Measurements from ENCODE around the gene ANTXR2. TPM values are rescaled to one million over a fixed set of nuclear protein-coding genes. Genes with fewer than 3 reads are reported as not detected.

Gene ANTXR2
- total and polyA plus RNA-seq, 11 donors: 7.0 to 76.7 (median 46.6) TPM

DNA sequence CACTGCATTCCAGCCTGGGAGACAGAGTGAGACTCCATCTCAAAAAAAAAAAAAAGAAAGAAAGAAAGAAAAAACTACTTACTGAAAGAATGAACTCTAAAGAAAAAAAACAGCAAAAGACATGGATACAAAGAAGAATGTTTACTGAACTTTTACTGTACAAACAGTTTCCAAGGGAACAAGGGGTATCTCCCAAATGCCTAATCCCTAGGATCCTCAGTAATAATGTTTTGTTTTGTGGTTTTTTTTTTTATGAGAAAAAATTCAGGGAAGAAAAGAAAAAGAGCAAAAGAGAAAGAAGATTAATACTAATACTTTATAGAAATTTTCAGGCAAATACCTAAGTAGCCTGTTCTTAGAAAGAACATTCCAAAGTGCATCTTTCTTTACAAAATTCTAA is 63.2 kb downstream of the ANTXR2 start:
- DNase-seq: no peak

GRCh38 chr4:80008971-80009370 is 64.1 kb downstream of the ANTXR2 start:
- 0 to 100% (median 0%) methylated on average over 1 of the region's 1 CpG for whole genome bisulfite sequencing, 4 donors
- Histone ChIP-seq H3K27ac (no peak overlapping the region), H3K27me3 (no peaks in the 10 kb centered on the region), H3K4me3 (no peak overlapping the region), H3K4me1 (peaks cover 0 to 44% (median 9%) of the 10 kb centered on the region in 12 donors), H3K9me3 (peaks cover 0 to 13% (median 8%) of the 10 kb centered on the region in 12 donors), H3K36me3 (peaks cover 0 to 25% (median 19%) of the 10 kb centered on the region in 9 donors)
- intact Hi-C loops (cut with DNase I): no loop called here
- DNase-seq: no peak
- TF ChIP-seq, protein P1, sequence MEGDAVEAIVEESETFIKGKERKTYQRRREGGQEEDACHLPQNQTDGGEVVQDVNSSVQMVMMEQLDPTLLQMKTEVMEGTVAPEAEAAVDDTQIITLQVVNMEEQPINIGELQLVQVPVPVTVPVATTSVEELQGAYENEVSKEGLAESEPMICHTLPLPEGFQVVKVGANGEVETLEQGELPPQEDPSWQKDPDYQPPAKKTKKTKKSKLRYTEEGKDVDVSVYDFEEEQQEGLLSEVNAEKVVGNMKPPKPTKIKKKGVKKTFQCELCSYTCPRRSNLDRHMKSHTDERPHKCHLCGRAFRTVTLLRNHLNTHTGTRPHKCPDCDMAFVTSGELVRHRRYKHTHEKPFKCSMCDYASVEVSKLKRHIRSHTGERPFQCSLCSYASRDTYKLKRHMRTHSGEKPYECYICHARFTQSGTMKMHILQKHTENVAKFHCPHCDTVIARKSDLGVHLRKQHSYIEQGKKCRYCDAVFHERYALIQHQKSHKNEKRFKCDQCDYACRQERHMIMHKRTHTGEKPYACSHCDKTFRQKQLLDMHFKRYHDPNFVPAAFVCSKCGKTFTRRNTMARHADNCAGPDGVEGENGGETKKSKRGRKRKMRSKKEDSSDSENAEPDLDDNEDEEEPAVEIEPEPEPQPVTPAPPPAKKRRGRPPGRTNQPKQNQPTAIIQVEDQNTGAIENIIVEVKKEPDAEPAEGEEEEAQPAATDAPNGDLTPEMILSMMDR (IDR thresholded peaks at IDR 0.05): no peak
- TF ChIP-seq POLR2A (IDR thresholded peaks at IDR 0.05): no peak
- ATAC-seq: no peak

More for the DNA sequence above, 63.2 kb downstream of the ANTXR2 start:
- Histone ChIP-seq H3K4me1 (peaks cover 0 to 44% (median 9%) of the 10 kb centered on the region in 12 donors), H3K27ac (no peak overlapping the region), H3K9me3 (peaks cover 0 to 5% (median under 1%) of the 10 kb centered on the region in 12 donors), H3K27me3 (no peaks in the 10 kb centered on the region), H3K36me3 (peaks cover 0 to 31% (median 24%) of the 10 kb centered on the region in 9 donors), H3K4me3 (no peak overlapping the region)
- intact Hi-C loops (cut with DNase I): loop anchor here in 1 of 10 donors (10.0 kb wide), 1 partner anchor 55 kb away; no protein-coding TSS in a partner anchor
- TF ChIP-seq, protein P1 (IDR thresholded peaks at IDR 0.05): no peak
- no peak for TF ChIP-seq POLR2A (IDR thresholded peaks at IDR 0.05)
- no peak for ATAC-seq

GRCh38 chr4:80008351-80008750 is 64.7 kb downstream of the ANTXR2 start:
- Histone ChIP-seq H3K9me3 (peaks cover 0 to 20% (median 9%) of the 10 kb centered on the region in 12 donors), H3K4me3 (no peak overlapping the region), H3K36me3 (peaks cover 0 to 19% (median 13%) of the 10 kb centered on the region in 9 donors), H3K27ac (peak overlapping the region in 1 of 12 donors; percentile 65), H3K4me1 (peaks cover 0 to 44% (median 9%) of the 10 kb centered on the region in 12 donors), H3K27me3 (no peaks in the 10 kb centered on the region)
- no peak for ATAC-seq
- WGBS, 4 donors: 94 to 95% (median 95%) methylated on average over 3 of the region's 3 CpGs
- no peak for DNase-seq
- intact Hi-C loops (cut with DNase I): no loop called here
- no peak for TF ChIP-seq POLR2A (IDR thresholded peaks at IDR 0.05)
- TF ChIP-seq, protein P1 (IDR thresholded peaks at IDR 0.05): no peak

DNA sequence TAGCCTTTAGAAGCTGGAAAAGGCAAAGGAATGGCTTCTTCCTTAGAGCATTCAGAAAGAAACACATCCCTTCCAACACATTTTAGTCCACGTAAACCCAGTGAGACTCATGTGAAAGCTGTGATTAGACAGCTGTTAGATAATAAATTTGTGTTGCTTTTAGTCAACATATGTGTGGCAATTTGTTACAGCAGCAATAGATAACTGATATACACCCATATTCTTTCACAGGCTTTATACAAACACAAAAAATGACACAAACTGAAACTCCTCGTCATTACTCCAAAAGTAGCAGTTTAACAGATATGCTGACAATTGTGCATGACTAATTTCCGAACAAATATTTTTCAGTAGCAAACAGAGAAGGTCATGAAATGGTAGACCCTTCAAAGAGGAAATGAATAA is 65.3 kb downstream of the ANTXR2 start:
- Histone ChIP-seq H3K4me1 (peaks cover 0 to 44% (median 9%) of the 10 kb centered on the region in 12 donors), H3K27me3 (no peaks in the 10 kb centered on the region), H3K36me3 (peaks cover 0 to 19% (median 11%) of the 10 kb centered on the region in 9 donors), H3K27ac (peak overlapping the region in 1 of 12 donors; percentile 65), H3K4me3 (no peak overlapping the region), H3K9me3 (peaks cover 0 to 24% (median 9%) of the 10 kb centered on the region in 12 donors)
- ATAC-seq: no peak
- DNase-seq: no peak
- intact Hi-C loops (cut with DNase I): no loop called here
- WGBS, 4 donors: 81 to 91% (median 87%) methylated on average over 3 of the region's 3 CpGs
- TF ChIP-seq, protein P1 (IDR thresholded peaks at IDR 0.05): no peak
- no peak for TF ChIP-seq POLR2A (IDR thresholded peaks at IDR 0.05)

Data from heart left ventricle (tissue), 16 donors.